ENCODE data around the gene PPARGC1A. TPM values are rescaled to one million over a fixed set of nuclear protein-coding genes. Genes with fewer than 3 reads are reported as not detected.

Gene PPARGC1A
- total RNA-seq, 2 experiments from 2014 or later: not detected

DNA sequence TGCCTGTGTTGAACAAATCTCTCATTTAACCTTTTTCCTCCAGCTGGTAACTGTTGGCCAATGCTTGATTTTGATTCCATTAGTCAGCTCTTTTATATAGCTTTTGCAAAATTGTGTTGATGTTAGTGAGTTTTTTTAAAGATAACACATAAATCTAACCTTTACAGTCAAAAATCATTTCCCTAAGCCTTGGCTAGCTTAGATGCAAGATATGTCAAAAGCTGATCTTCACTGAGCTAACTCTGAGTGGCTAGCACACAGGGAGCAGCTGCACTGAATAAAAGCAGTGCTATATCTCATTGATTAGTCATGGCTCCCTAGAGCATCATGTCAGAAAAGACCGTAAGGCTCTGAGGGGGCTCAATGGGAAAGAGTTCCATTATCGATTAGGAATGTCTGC lies 78.7 kb downstream of the PPARGC1A start:
- TF ChIP-seq, protein P1, sequence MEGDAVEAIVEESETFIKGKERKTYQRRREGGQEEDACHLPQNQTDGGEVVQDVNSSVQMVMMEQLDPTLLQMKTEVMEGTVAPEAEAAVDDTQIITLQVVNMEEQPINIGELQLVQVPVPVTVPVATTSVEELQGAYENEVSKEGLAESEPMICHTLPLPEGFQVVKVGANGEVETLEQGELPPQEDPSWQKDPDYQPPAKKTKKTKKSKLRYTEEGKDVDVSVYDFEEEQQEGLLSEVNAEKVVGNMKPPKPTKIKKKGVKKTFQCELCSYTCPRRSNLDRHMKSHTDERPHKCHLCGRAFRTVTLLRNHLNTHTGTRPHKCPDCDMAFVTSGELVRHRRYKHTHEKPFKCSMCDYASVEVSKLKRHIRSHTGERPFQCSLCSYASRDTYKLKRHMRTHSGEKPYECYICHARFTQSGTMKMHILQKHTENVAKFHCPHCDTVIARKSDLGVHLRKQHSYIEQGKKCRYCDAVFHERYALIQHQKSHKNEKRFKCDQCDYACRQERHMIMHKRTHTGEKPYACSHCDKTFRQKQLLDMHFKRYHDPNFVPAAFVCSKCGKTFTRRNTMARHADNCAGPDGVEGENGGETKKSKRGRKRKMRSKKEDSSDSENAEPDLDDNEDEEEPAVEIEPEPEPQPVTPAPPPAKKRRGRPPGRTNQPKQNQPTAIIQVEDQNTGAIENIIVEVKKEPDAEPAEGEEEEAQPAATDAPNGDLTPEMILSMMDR (IDR thresholded peaks at IDR 0.05): no peak
- H3K27me3 Mint-ChIP-seq: no peaks in the 10 kb centered on the region
- no peaks in the 10 kb centered on the region for H3K27me3 ChIP-seq (ENCODE audit: control insufficient read depth in 1 of 2, insufficient read depth in 2 of 2, low read length in 2 of 2)
- H3K4me3 Mint-ChIP-seq: no peak overlapping the region
- no peak overlapping the region for H3K4me3 ChIP-seq (ENCODE audit: low read length)
- intact Hi-C loops (cut with DNase I, micrococcal nuclease): no loop called here
- DNase-seq: no peak
- no peaks in the 10 kb centered on the region for H3K36me3 ChIP-seq (ENCODE audit: insufficient read depth, low read length)
- no peak for ATAC-seq (ENCODE audit: poor library complexity)
- no peak overlapping the region for H3K27ac Mint-ChIP-seq
- H3K36me3 Mint-ChIP-seq (ENCODE audit: low read depth): no peaks in the 10 kb centered on the region
- H3K9me3 Mint-ChIP-seq: peaks cover 5% of the 10 kb centered on the region
- no peaks in the 10 kb centered on the region for H3K4me1 ChIP-seq (ENCODE audit: insufficient read depth, low read length)
- H3K4me1 Mint-ChIP-seq (ENCODE audit: low read depth): no peaks in the 10 kb centered on the region
- CTCF ChIA-PET: no interaction called here
- no peaks in the 10 kb centered on the region for H3K9me3 ChIP-seq (ENCODE audit: control insufficient read depth in 1 of 2, insufficient read depth in 1 of 2, low read length in 2 of 2)
- POLR2A ChIA-PET: no interaction called here
- no peak overlapping the region for H3K27ac ChIP-seq (ENCODE audit: low read depth in 1 of 2, low read length in 2 of 2)

DNA sequence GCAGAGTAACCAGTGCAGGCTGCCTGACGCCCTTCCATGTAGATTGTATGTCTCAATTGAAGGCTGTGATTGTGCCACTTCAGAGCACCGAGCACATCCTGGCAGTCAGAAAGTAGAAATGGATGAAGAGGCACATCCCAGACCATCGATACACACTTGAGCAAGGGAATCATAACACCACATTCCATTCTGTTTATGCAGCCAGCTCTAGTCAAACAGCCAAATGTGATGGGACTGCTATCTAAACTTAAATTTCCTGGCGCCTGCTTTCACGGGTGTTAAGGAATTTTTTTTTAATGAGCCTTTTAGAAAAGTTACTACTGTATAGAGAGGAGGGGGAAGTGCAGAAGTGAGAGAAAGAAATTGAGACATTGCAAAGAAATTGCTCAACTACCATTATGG lies 84.4 kb downstream of the PPARGC1A start:
- Mint-ChIP-seq H3K9me3 (peaks cover 6% of the 10 kb centered on the region), H3K36me3 (ENCODE audit: low read depth) (no peaks in the 10 kb centered on the region), H3K27ac (no peak overlapping the region), H3K27me3 (no peaks in the 10 kb centered on the region), H3K4me1 (ENCODE audit: low read depth) (no peaks in the 10 kb centered on the region), H3K4me3 (no peak overlapping the region)
- ATAC-seq (ENCODE audit: poor library complexity): no peak
- intact Hi-C loops (cut with DNase I, micrococcal nuclease): no loop called here
- Histone ChIP-seq H3K4me1 (ENCODE audit: insufficient read depth, low read length) (no peaks in the 10 kb centered on the region), H3K27me3 (ENCODE audit: control insufficient read depth in 1 of 2, insufficient read depth in 2 of 2, low read length in 2 of 2) (no peaks in the 10 kb centered on the region), H3K9me3 (ENCODE audit: control insufficient read depth in 1 of 2, insufficient read depth in 1 of 2, low read length in 2 of 2) (peaks cover 0 to 3% of the 10 kb centered on the region in 2 experiments), H3K36me3 (ENCODE audit: insufficient read depth, low read length) (no peaks in the 10 kb centered on the region), H3K4me3 (ENCODE audit: low read length) (no peak overlapping the region), H3K27ac (ENCODE audit: low read depth in 1 of 2, low read length in 2 of 2) (no peak overlapping the region)
- TF ChIP-seq, protein P1 (IDR thresholded peaks at IDR 0.05): no peak
- DNase-seq: no peak
- ChIA-PET CTCF (no interaction called here), POLR2A (no interaction called here)

DNA sequence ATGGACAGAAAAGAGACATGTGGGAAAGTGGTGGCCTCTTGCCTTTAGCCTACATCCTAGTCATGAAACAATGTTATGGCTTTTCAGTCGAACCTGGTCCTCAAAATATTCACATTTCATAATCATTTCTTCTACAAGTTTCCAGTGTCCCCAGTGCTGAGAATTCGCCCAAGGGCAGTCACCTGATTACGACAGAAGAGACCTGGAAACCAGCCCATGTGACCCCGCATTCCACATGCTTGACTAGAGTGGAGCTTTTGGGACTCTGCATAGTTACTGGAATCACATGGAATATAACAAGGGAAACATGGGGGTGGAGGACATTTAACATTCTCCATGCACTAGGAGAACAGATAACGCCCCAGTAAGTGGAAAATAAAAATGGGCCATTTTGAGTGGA lies 100.1 kb downstream of the PPARGC1A start:
- Mint-ChIP-seq H3K27ac (no peak overlapping the region), H3K9me3 (peaks cover 2% of the 10 kb centered on the region), H3K36me3 (ENCODE audit: low read depth) (no peaks in the 10 kb centered on the region), H3K4me3 (no peak overlapping the region), H3K4me1 (ENCODE audit: low read depth) (no peaks in the 10 kb centered on the region), H3K27me3 (no peaks in the 10 kb centered on the region)
- H3K27me3 ChIP-seq (ENCODE audit: control insufficient read depth in 1 of 2, insufficient read depth in 2 of 2, low read length in 2 of 2): no peaks in the 10 kb centered on the region
- H3K9me3 ChIP-seq (ENCODE audit: control insufficient read depth in 1 of 2, insufficient read depth in 1 of 2, low read length in 2 of 2): no peaks in the 10 kb centered on the region
- TF ChIP-seq, protein P1 (IDR thresholded peaks at IDR 0.05): no peak
- POLR2A ChIA-PET: no interaction called here
- DNase-seq: no peak
- no peak overlapping the region for H3K4me3 ChIP-seq (ENCODE audit: low read length)
- H3K27ac ChIP-seq (ENCODE audit: low read depth in 1 of 2, low read length in 2 of 2): no peak overlapping the region
- H3K4me1 ChIP-seq (ENCODE audit: insufficient read depth, low read length): no peaks in the 10 kb centered on the region
- H3K36me3 ChIP-seq (ENCODE audit: insufficient read depth, low read length): no peaks in the 10 kb centered on the region
- intact Hi-C loops (cut with DNase I, micrococcal nuclease): no loop called here
- no peak for ATAC-seq (ENCODE audit: poor library complexity)
- CTCF ChIA-PET: no interaction called here
